SK-N-MC (cell line): ENCODE data around the gene GPR21.

Experiments used
- EZH2 ChIP-seq: fragments of 200-600 bp; sonication (generic); IDR thresholded peaks from one replicate; pipeline ENCODE4 v1.6.1; 2017; ENCODE audit warnings: antibody characterized with exemption
- FOXP2 ChIP-seq: optimal IDR thresholded peaks from 2 replicates; pipeline ENCODE3; 2011; ENCODE audit warnings: mild to moderate bottlenecking, moderate library complexity; ENCODE audit not compliant: insufficient read depth; ENCODE audit errors: extremely low read length, control extremely low read depth
- POLR2AphosphoS5 ChIP-seq: IDR thresholded peaks from 2 replicates; pipeline ENCODE4 v1.6.1; 2012; ENCODE audit warnings: mild to moderate bottlenecking, low read depth, low read length, borderline replicate concordance

DNA sequence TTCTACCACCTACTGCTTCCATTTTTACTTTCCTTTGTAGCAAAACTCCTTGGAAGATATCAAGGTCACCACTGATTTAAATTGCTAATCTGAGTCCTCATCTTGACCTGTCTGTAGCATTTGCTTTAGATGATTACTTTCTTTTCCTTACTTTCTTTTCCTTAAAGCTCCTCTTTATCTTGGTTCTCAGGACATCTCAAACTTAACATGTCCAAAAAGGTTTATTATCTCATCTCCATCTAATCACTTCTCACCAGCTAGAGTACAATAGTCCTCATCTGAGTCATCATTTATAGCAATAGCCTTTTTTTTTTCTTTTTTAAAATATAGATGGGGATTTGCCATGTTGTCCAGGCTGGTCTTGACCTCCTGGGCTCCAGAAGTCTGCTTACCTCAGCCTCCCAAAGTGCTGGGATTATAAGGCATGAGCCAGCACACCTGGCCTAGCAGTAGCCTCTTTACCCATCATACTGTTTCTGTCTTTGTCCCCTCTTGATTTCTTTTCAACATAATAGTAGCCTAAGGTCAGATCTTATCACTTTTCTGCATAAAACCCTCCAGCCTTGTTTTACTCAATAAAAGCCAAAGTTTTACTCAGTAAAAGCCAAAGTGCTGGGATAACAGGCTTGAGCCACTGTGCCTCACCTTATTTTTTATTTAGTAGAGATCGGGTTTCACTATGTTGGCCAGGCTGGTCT is 32.9 kb upstream of the GPR21 start:
- TF ChIP-seq POLR2AphosphoS5 (no peak), EZH2 (no peak), FOXP2 (no peak)
